NCI-H2171 treated with DMSO at 0.1 percent for 48 hours (cell line): ENCODE measurements around the gene CDH1.
"Not testable (repeated sequence)": the region's sequence is repeated elsewhere in the genome, so short reads cannot be mapped to it uniquely, and the experiment has no call there.

Source experiments
- DNase-seq: peaks from one replicate; lab custom pipeline; 2025; lab: John Stamatoyannopoulos, UW

CDH1 gene

GRCh38 chr16:68737046-68737729 lies at the start of gene CDH1:
TSS of gene CDH1 (plus strand) at chr16:68737292. CDS start at chr16:68737416, 124 bp downstream.
- DNase-seq, result peak; percentile 88

GRCh38 chr16:68689921-68690320 lies 47.2 kb upstream of the CDH1 start:
- no peak for DNase-seq

GRCh38 chr16:68695575-68695974 lies 41.5 kb upstream of the CDH1 start:
- DNase-seq, result no peak

GRCh38 chr16:68696514-68696913 lies 40.6 kb upstream of the CDH1 start:
- peak; percentile 65 for DNase-seq

- DNase-seq, result no peak
These were observed 39.0 kb upstream of the CDH1 start for GRCh38 chr16:68698091-68698490.

- DNase-seq, result no peak
These were observed 37.0 kb upstream of the CDH1 start for GRCh38 chr16:68700120-68700519.

- DNase-seq, result peak; percentile 46
These were observed 36.3 kb upstream of the CDH1 start for GRCh38 chr16:68700831-68701230.

- peak; percentile 88 for DNase-seq
These were observed 32.7 kb upstream of the CDH1 start for GRCh38 chr16:68704232-68704867.

- DNase-seq, result peak; percentile 86
These were observed 29.5 kb upstream of the CDH1 start for GRCh38 chr16:68707340-68708152.

GRCh38 chr16:68710211-68710610 lies 26.9 kb upstream of the CDH1 start:
- DNase-seq, result no peak

- DNase-seq, result no peak
These were observed 25.5 kb upstream of the CDH1 start for GRCh38 chr16:68711421-68712139.

GRCh38 chr16:68713361-68713760 lies 23.7 kb upstream of the CDH1 start:
- DNase-seq, result no peak

- no peak for DNase-seq
These were observed 21.6 kb upstream of the CDH1 start for GRCh38 chr16:68715471-68715870.

- DNase-seq, result not testable (repeated sequence)
These were observed 20.6 kb upstream of the CDH1 start for GRCh38 chr16:68716516-68716915.

- no peak for DNase-seq
These were observed 19.4 kb upstream of the CDH1 start for GRCh38 chr16:68717684-68718083.

GRCh38 chr16:68718590-68718989 lies 18.5 kb upstream of the CDH1 start:
- no peak for DNase-seq

GRCh38 chr16:68719993-68720489 lies 17.1 kb upstream of the CDH1 start:
- no peak for DNase-seq

- no peak for DNase-seq
These were observed 14.7 kb upstream of the CDH1 start for GRCh38 chr16:68722119-68723024.

GRCh38 chr16:68724797-68725196 lies 12.3 kb upstream of the CDH1 start:
- DNase-seq, result no peak

GRCh38 chr16:68728523-68728922 lies 8.6 kb upstream of the CDH1 start:
- no peak for DNase-seq

GRCh38 chr16:68731637-68732036 lies 5.5 kb upstream of the CDH1 start:
- no peak for DNase-seq
